IPS-NIHi7 (cell line): Measurements from ENCODE around the gene GNGT1.

Source experiments
- DNase-seq: peaks from one replicate; pipeline ENCODE4 v3.0.0; 2012; ENCODE audit warnings: mixed read lengths; ENCODE audit errors: extremely low spot score

GNGT1 gene

GRCh38 chr7:93943816-93944540 is 37.6 kb downstream of the GNGT1 start:
- no peak for DNase-seq

GRCh38 chr7:93944673-93945072 is 38.3 kb downstream of the GNGT1 start:
- no peak for DNase-seq

DNA sequence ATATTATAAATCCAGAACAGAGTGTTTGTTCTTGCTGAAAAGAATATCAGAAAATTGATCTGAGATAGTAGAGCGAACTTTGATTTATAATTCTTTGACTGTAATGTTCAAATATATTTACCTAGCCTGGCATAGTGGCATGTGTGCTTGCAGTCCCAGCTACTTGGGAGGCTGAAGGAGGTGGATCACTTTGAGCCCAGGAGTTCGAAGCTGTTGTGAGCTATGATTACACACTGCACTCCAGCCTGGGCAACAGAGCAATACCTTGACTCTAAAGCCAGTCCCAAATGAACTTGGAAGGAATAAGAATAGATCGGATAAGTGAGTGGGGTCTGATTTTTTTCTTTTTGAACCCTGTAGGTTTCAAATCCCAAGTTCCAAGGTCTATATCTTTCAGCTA is 38.7 kb downstream of the GNGT1 start:
- no peak for DNase-seq

- no peak for DNase-seq
These were observed 39.6 kb downstream of the GNGT1 start for GRCh38 chr7:93945756-93946535.

DNA sequence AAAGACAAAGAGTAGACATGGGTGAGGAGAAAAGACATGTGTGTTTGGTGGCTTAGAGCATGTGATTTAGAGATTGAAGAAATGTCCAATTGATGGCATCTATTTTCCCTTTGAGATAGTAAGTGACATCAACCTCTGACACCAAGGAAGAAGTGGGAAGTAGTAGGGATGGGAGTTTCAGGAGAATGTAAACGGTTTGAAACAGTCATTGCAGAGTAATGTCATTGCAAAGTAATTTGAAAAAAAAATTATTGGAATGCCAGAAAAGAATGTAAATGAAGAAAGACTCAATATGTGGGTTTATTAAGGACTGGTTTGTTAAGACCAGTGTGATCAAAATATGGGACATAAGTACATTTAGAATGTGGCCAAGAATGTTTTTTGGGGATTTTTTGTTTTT is 41.7 kb downstream of the GNGT1 start:
- no peak for DNase-seq

DNA sequence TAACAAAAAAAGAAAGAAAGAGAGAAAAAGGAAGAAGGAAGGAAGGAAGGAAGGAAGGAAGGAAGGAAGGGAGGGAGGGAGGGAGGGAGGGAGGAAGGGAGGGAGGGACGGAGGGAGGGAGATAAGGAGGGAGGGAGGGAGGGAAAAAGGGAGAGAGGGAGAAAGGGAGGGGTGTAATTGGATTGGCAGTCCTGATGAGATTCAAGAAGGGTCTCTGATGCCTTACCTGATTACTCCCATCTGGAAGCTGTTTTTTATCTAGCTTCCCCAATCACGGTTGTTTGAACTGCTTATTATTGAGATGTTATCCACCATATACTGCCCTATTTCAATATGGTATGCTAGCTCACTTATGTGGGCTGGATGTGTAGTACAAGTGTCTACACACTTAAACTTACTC is 42.5 kb downstream of the GNGT1 start:
- no peak for DNase-seq

DNA sequence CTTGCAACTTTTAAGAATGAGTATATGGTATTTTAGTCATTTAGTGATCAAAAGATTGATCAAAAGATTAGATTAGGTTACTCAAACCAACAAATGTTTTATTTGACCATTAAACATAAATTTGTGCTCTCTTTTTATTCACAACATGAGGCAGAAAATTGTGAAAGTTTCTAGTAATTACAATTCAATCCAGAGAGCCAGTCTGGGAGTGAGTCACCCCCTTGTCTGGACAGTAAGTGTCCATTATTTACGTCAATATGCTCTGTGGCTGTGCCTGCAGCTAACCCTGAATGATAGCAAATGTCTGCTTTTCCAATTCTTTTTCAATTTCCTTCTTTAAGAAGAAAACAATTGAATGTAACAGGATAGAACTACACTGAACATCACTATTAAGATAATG is 43.1 kb downstream of the GNGT1 start:
- no peak for DNase-seq

GRCh38 chr7:93955304-93955703 is 48.9 kb downstream of the GNGT1 start:
- DNase-seq, result no peak

DNA sequence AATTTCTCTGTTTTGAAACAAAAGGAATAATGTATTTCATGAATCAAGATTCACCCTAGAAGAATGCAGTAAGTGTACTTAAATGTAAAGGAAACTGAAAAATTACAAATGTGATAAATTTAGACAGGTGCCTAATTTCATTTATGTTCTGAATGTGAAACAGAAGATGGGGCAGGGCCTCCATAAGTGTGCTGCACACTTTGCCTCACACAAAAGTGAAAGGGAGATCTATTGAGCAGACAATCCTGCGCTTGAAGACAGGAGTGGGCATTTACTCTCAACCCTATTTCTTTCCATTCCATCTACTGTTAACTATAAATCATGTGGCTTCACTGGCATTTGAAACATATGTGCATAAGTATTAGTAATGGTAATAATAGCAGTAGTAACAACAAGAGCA is 51.4 kb downstream of the GNGT1 start:
- DNase-seq, result no peak

DNA sequence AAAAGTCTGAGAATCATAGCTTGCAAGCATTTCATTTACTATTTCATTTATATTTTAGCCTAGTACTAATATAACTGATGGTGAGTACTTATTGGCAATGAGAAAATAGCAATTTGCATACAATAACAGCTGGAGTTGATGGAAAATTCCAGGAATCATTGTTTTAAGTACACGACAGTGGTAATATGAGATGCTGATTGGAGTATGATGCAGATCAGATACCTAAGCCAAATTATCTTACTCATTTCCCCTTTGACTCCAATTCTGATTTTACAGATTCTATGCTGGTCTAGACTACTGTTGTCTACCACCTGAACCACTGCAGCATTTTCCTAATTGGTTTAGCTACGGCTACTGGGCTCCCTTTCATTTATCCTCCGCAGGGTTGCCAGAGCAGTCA is 51.8 kb downstream of the GNGT1 start:
- DNase-seq, result no peak

GRCh38 chr7:93958651-93959050 is 52.3 kb downstream of the GNGT1 start:
- DNase-seq, result no peak
